Activated naive CD4-positive, alpha-beta T cell treated with anti-CD3 and anti-CD28 coated beads, Interleukin-2, amount 50 U/mL, for 16 hours (primary cell): ENCODE data around the gene TMC1.
"Not testable (repeated sequence)": the region's sequence is repeated elsewhere in the genome, so short reads cannot be mapped to it uniquely, and the experiment has no call there.

Experiments
- DNase-seq: peaks from one replicate; pipeline ENCODE4 v3.0.0-alpha.2; 2020

The TMC1 gene

GRCh38 chr9:72827950-72828731, 306.7 kb downstream of the TMC1 start:
- no peak for DNase-seq

- no peak for DNase-seq
These were observed 313.6 kb downstream of the TMC1 start for GRCh38 chr9:72834994-72835393.

- no peak for DNase-seq
These were observed 315.4 kb downstream of the TMC1 start for GRCh38 chr9:72836790-72837189.

GRCh38 chr9:72839085-72839484, 317.7 kb downstream of the TMC1 start:
- no peak for DNase-seq

GRCh38 chr9:72843520-72844439, 322.4 kb downstream of the TMC1 start:
- no peak for DNase-seq

- DNase-seq, result no peak
These were observed 323.0 kb downstream of the TMC1 start for GRCh38 chr9:72844440-72844768.

- not testable (repeated sequence) for DNase-seq
These were observed 323.6 kb downstream of the TMC1 start for GRCh38 chr9:72845052-72845451.

GRCh38 chr9:72850209-72850608, 328.8 kb downstream of the TMC1 start:
- DNase-seq, result not testable (repeated sequence)

- DNase-seq, result no peak
These were observed 333.9 kb downstream of the TMC1 start for GRCh38 chr9:72855321-72855720.

- DNase-seq, result no peak
These were observed 334.6 kb downstream of the TMC1 start for GRCh38 chr9:72855890-72856523.

- no peak for DNase-seq
These were observed 335.7 kb downstream of the TMC1 start for GRCh38 chr9:72856972-72857623.

GRCh38 chr9:72857624-72857996, 336.2 kb downstream of the TMC1 start:
- no peak for DNase-seq

GRCh38 chr9:72858089-72858912, 336.9 kb downstream of the TMC1 start:
- no peak for DNase-seq

- DNase-seq, result not testable (repeated sequence)
These were observed 341.4 kb downstream of the TMC1 start for GRCh38 chr9:72862788-72863187.

- no peak for DNase-seq
These were observed 342.2 kb downstream of the TMC1 start for GRCh38 chr9:72863456-72864094.

- no peak for DNase-seq
These were observed 342.9 kb downstream of the TMC1 start for GRCh38 chr9:72864327-72864726.

- no peak for DNase-seq
These were observed 350.3 kb downstream of the TMC1 start for GRCh38 chr9:72871685-72872084.

- DNase-seq, result no peak
These were observed 351.3 kb downstream of the TMC1 start for GRCh38 chr9:72872718-72873117.

- DNase-seq, result no peak
These were observed 352.0 kb downstream of the TMC1 start for GRCh38 chr9:72873456-72873855.

GRCh38 chr9:72874344-72874743, 352.9 kb downstream of the TMC1 start:
- no peak for DNase-seq

GRCh38 chr9:72875221-72875620, 353.8 kb downstream of the TMC1 start:
- DNase-seq, result no peak

GRCh38 chr9:72880821-72881220, 359.4 kb downstream of the TMC1 start:
- DNase-seq, result no peak
